Breast epithelium (tissue), 4 donors: ENCODE results near the gene MSANTD3. TPM values are rescaled to one million over a fixed set of nuclear protein-coding genes. Genes with fewer than 3 reads are reported as not detected.
A peak's percentile ranks its signal among the peaks of the same experiment; 100 is the strongest.
"Not testable (repeated sequence)": the region's sequence is repeated elsewhere in the genome, so short reads cannot be mapped to it uniquely, and the experiment has no call there.

Experiments used
- DNase-seq, 2 donors: peaks; one replicate each; pipeline ENCODE4 v3.0.0-alpha.2; 2019; ENCODE audit warnings: low spot score in 2 of 2
- H3K27ac ChIP-seq, 2 donors: fragments of 200-600 bp; sonication (generic) in 1 of 2; one replicate each; pipeline ENCODE4 v1.5.1; 2016 to 2019; ENCODE audit warnings: mild to moderate bottlenecking in 1 of 2
- H3K27me3 ChIP-seq, 2 donors: fragments of 200-600 bp; sonication (generic) in 1 of 2; one replicate each; pipeline versions ENCODE4 v1.5.1 to v1.6.0; 2017 to 2019; ENCODE audit warnings: control low read depth in 1 of 2, mild to moderate bottlenecking in 1 of 2
- H3K36me3 ChIP-seq: fragments of 200-600 bp; one replicate; pipeline ENCODE4 v1.5.1; 2019
- H3K4me1 ChIP-seq, 2 donors: fragments of 200-600 bp; sonication (generic); one replicate each; pipeline ENCODE4 v1.5.1; 2016 to 2019; ENCODE audit warnings: control low read depth in 1 of 2
- H3K4me3 ChIP-seq, 3 donors: fragments of 200-600 bp; sonication (generic); 1 replicate in 2 of 3; 2 replicates in 1 of 3; pipeline ENCODE4 v1.5.1; 2016 to 2019; ENCODE audit warnings: mild to moderate bottlenecking in 3 of 3, moderate library complexity in 2 of 3
- H3K9me3 ChIP-seq, 2 donors: fragments of 200-600 bp; sonication (generic) in 1 of 2; one replicate each; pipeline ENCODE4 v1.5.1; 2016 to 2019; ENCODE audit warnings: control low read depth in 1 of 2
- POLR2A ChIP-seq: fragments of 450-650 bp; IDR thresholded peaks from one replicate; pipeline ENCODE4 v1.6.1; 2016; ENCODE audit warnings: antibody characterized with exemption, mild to moderate bottlenecking, moderate library complexity
- POLR2AphosphoS5 ChIP-seq, 3 donors: sonication (generic); formaldehyde crosslinking; IDR thresholded peaks; one replicate each; pipeline ENCODE4 v1.6.1; 2017; ENCODE audit warnings: antibody characterized with exemption in 3 of 3
- intact Hi-C: fragments of 100-400 bp; cut with DNase I; formaldehyde crosslinking; loops from one replicate; pipeline ENCODE4 v1.15.1; 2023; ENCODE audit warnings: low total_unique reads
- total RNA-seq, 3 donors: library from RNA; depleted of rRNA; stranded (reverse); fragments of >200 nt; gene quantifications; one replicate each; pipeline ENCODE4 v1.1.0, GENCODE V29; 2016
- TF ChIP-seq, protein P1 (sequence below), 3 donors: fragments of 450-650 bp; IDR thresholded peaks; one replicate each; pipeline ENCODE4 v1.5.1; 2016 to 2017; ENCODE audit warnings: antibody characterized with exemption in 3 of 3, mild to moderate bottlenecking in 3 of 3, moderate library complexity in 3 of 3

The MSANTD3 gene, protein sequence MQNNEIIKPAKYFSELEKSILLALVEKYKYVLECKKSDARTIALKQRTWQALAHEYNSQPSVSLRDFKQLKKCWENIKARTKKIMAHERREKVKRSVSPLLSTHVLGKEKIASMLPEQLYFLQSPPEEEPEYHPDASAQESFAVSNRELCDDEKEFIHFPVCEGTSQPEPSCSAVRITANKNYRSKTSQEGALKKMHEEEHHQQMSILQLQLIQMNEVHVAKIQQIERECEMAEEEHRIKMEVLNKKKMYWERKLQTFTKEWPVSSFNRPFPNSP
- total RNA-seq, result 10 to 100 TPM; 13.0 to 23.9 (median 18.0) TPM

DNA sequence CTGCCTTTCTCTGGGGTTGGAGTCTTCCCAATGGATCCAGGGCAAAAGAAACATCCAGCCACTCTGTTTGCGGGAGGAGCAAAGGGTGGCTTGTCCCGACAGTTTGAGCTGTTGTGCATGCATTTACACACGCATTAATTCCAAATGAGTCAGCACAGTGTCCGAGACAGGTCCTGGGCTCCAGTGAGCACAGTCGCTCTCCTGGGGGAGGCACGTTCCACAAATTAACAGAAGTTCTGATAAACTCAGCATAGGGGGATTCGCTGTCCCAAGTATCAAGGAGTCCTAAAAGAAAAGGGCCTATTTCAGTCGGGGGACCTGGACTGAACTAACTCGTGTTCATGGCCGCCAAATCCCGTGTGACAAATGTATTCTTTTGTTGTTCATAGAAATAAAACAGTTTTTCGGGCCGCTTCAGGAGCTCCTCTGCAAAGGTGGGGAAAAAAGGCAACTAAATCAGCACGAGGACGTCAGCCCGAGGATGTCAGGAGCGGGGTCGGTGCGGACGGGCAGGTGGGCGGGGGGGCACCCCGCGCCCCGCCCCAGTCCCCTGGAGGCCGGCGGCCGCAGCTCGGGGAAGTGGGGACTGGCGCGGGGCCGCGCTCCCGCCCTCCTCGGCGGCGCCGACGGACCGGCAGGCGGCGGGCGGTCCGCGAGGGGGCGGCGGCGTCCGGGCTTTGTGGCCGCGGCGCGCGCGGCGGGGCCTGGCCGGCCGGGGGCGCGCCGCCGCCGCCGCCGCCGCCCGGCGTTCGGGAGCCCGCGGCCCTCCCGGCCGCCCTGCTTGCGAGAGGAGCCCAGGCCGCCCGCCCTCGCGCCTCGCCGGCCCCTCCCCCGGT is at the start of gene MSANTD3:
MSANTD3 (plus strand) TSS at position 614 of the 836 bp plus-strand sequence. CDS start 14,796 bp downstream, outside the sequence.
- peak; percentile 27 to 54 for DNase-seq
- no peaks in the 10 kb centered on the region for H3K4me1 ChIP-seq
- intact Hi-C loops, result no loop called here

DNA sequence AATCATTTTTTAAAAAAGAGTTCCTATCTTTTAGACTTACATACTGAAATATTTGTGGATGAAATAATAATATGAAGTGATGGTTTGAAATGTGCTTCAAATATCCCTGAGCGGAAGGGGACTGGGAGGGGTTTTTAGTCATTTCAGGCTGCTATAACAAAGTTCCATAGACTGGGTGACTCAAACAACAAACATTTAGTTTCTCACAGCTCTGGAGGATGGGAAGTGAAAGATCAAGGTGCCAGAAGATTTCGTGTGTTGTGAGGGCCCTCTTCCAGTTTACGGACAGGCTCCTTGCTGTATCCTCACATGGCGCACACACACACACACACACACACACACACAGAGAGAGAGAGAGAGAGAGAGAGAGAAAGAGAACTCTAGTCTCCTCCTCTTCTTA is 47.1 kb upstream of the MSANTD3 start:
- DNase-seq, result no peak
- no peak overlapping the region for H3K27ac ChIP-seq
- H3K36me3 ChIP-seq, result no peaks in the 10 kb centered on the region
- intact Hi-C loops, result no loop called here
- TF ChIP-seq, protein P1, sequence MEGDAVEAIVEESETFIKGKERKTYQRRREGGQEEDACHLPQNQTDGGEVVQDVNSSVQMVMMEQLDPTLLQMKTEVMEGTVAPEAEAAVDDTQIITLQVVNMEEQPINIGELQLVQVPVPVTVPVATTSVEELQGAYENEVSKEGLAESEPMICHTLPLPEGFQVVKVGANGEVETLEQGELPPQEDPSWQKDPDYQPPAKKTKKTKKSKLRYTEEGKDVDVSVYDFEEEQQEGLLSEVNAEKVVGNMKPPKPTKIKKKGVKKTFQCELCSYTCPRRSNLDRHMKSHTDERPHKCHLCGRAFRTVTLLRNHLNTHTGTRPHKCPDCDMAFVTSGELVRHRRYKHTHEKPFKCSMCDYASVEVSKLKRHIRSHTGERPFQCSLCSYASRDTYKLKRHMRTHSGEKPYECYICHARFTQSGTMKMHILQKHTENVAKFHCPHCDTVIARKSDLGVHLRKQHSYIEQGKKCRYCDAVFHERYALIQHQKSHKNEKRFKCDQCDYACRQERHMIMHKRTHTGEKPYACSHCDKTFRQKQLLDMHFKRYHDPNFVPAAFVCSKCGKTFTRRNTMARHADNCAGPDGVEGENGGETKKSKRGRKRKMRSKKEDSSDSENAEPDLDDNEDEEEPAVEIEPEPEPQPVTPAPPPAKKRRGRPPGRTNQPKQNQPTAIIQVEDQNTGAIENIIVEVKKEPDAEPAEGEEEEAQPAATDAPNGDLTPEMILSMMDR (IDR thresholded peaks at IDR 0.05), result no peak
- TF ChIP-seq POLR2AphosphoS5 (IDR thresholded peaks at IDR 0.05) (no peak), POLR2A (no peak)
- H3K4me3 ChIP-seq, result no peak overlapping the region
- H3K27me3 ChIP-seq, result no peaks in the 10 kb centered on the region
- peaks cover 10 to 11% of the 10 kb centered on the region in 2 donors for H3K9me3 ChIP-seq
- H3K4me1 ChIP-seq, result no peaks in the 10 kb centered on the region

More for the DNA sequence above, at the start of gene MSANTD3:
- TF ChIP-seq POLR2A (no peak), POLR2AphosphoS5 (IDR thresholded peaks at IDR 0.05) (no peak)
- TF ChIP-seq, protein P1 (IDR thresholded peaks at IDR 0.05), result peak in 1 of 3 donors; percentile 43
- peak within 1 kb of the TSS; percentile 85 to 96 for H3K27ac ChIP-seq
- peak within 1 kb of the TSS; percentile 76 to 97 (median 86) for H3K4me3 ChIP-seq
- H3K27me3 ChIP-seq, result no peaks in the 10 kb centered on the region
- no peaks in the 10 kb centered on the region for H3K9me3 ChIP-seq
- H3K36me3 ChIP-seq, result no peaks in the 10 kb centered on the region

DNA sequence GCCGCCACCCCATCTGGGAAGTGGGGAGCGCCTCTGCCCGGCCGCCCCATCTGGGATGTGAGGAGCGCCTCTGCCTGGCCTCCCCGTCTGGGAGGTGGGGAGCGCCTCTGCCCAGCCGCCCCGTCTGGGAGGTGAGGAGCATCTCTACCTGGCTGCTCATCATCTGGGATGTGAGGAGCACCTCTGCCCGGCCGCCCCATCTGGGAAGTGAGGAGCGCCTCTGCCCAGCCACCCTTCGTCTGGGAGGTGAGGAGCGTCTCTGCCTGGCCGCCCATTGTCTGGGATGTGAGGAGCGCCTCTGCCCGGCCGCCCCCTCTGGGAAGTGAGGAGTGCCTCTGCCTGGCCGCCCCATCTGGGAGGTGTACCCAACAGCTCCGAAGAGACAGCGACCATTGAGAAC is 34.0 kb upstream of the MSANTD3 start:
- H3K27me3 ChIP-seq, H3K27ac ChIP-seq, DNase-seq, H3K4me1 ChIP-seq, H3K36me3 ChIP-seq, H3K4me3 ChIP-seq, H3K9me3 ChIP-seq: not testable (repeated sequence)
- intact Hi-C loops, result loop anchor here (10.0 kb wide), 1 partner anchor 1142 kb away; the partner anchor contains the start of gene RNF20

DNA sequence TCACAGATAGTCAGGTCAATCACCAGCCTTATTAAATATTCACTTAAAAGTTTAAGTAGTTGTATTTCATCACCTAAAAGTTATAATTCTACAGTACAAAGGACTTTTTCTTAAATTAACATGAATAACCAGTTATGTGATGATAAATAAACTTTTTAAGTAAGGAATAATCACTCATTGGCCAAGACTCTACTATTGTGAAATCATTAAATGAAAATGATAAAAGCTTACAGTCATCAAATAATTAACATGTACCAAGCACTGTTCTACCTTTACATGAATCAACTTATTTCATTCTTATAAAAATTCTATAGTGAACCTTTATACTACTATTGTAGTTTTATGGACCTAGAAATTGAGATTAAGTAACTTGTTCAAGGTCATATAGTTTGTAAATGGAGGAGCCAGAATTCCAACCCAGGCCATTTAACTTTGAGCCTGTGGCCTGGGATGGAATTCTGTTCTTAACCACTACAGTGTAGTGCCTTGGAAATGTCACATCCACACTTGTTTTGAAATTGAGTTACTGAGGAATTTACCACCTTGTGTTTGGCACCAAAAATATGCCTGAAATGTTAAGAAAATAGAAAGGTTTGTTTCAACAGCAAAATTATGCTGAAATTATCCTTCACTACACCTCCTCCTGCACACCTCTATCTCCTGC is 32.8 kb upstream of the MSANTD3 start:
- intact Hi-C loops, result loop anchor here (10.0 kb wide), 1 partner anchor 1141 kb away; the partner anchor contains the start of gene RNF20
- Histone ChIP-seq H3K36me3 (no peaks in the 10 kb centered on the region), H3K9me3 (peaks cover 4 to 9% of the 10 kb centered on the region in 2 donors), H3K4me1 (no peaks in the 10 kb centered on the region), H3K4me3 (no peak overlapping the region), H3K27me3 (no peaks in the 10 kb centered on the region), H3K27ac (no peak overlapping the region)
- TF ChIP-seq POLR2AphosphoS5 (IDR thresholded peaks at IDR 0.05), result no peak
- no peak for TF ChIP-seq POLR2A
- TF ChIP-seq, protein P1 (IDR thresholded peaks at IDR 0.05), result no peak
- no peak for DNase-seq

DNA sequence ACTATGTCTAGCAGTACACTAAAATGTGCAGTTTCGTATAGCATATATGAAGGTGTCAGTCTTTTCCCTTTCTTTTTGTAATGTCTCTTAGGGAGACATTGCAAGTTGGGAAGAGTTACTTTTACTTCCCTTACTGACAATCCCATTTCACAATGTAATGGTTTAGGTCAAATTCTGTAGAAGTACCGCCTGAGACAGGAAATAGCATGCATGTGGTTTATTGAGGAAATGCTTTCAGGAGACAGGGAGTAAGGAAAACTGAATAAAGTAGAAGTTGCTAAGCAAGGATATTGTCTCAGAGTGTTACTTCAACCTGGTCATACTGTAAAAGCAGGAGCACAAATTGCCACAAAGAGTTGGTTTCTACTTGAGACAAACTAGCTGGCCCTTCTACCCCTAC is 32.1 kb upstream of the MSANTD3 start:
- TF ChIP-seq POLR2AphosphoS5 (IDR thresholded peaks at IDR 0.05), result no peak
- no peak for TF ChIP-seq POLR2A
- TF ChIP-seq, protein P1 (IDR thresholded peaks at IDR 0.05), result no peak
- Histone ChIP-seq H3K9me3 (peaks cover 4 to 9% of the 10 kb centered on the region in 2 donors), H3K36me3 (no peaks in the 10 kb centered on the region), H3K4me3 (no peak overlapping the region), H3K27ac (no peak overlapping the region), H3K4me1 (no peaks in the 10 kb centered on the region), H3K27me3 (no peaks in the 10 kb centered on the region)
- intact Hi-C loops, result loop anchor here (10.0 kb wide), 1 partner anchor 1140 kb away; the partner anchor contains the start of gene RNF20
- no peak for DNase-seq
